Esophagus squamous epithelium (tissue), 5 donors: ENCODE results near the gene APOC1. TPM values are rescaled to one million over a fixed set of nuclear protein-coding genes. Genes with fewer than 3 reads are reported as not detected.

Source experiments
- DNase-seq: peaks from one replicate; lab custom pipeline; 2025; lab: John Stamatoyannopoulos, UW
- H3K27ac ChIP-seq, 4 donors: fragments of 200-600 bp; sonication (generic); one replicate each; pipeline ENCODE4 v1.5.1; 2016 to 2019; ENCODE audit warnings: mild to moderate bottlenecking in 1 of 4
- H3K27me3 ChIP-seq, 4 donors: fragments of 200-600 bp; sonication (generic); 1 replicate in 3 of 4; 2 replicates in 1 of 4; pipeline versions ENCODE4 v1.5.1 to v1.6.0; 2017 to 2021; ENCODE audit warnings: antibody characterized with exemption in 1 of 4
- H3K36me3 ChIP-seq, 3 donors: fragments of 200-600 bp; sonication (generic); one replicate each; pipeline ENCODE4 v1.5.1; 2016 to 2019
- H3K4me1 ChIP-seq, 3 donors: fragments of 200-600 bp; sonication (generic); one replicate each; pipeline ENCODE4 v1.5.1; 2017 to 2019
- H3K4me3 ChIP-seq, 4 donors: fragments of 200-600 bp; sonication (generic); 1 replicate in 3 of 4; 2 replicates in 1 of 4; pipeline ENCODE4 v1.5.1; 2016 to 2019; ENCODE audit warnings: mild to moderate bottlenecking in 2 of 4, moderate library complexity in 1 of 4
- H3K9me3 ChIP-seq, 3 donors: fragments of 200-600 bp; sonication (generic); one replicate each; pipeline ENCODE4 v1.5.1; 2016 to 2019
- POLR2A ChIP-seq, 4 donors: fragments of 450-650 bp; IDR thresholded peaks; one replicate each; pipeline ENCODE4 v1.6.1; 2017; ENCODE audit warnings: antibody characterized with exemption in 4 of 4, mild to moderate bottlenecking in 4 of 4, moderate library complexity in 3 of 4
- WGBS, 2 donors: methylation state at CpG; one replicate each; pipeline ENCODE4 v1.1.5; 2018; 5-methylcytosine and 5-hydroxymethylcytosine counted together
- intact Hi-C: fragments of 100-400 bp; cut with DNase I; formaldehyde crosslinking; loops from one replicate; pipeline ENCODE4 v1.15.0; 2022
- total RNA-seq, 4 donors: library from RNA; depleted of rRNA; stranded (reverse); fragments of >200 nt; gene quantifications; one replicate each; pipeline ENCODE4 v1.1.0, GENCODE V29; 2016
- TF ChIP-seq, protein P1 (sequence below), 6 experiments: fragments of 450-650 bp in 4 of 6; fragments of 200-600 bp in 2 of 6; sonication (generic) in 2 of 6; IDR thresholded peaks; one replicate each; pipeline ENCODE4 v1.5.1; 2016 to 2019; ENCODE audit warnings: antibody characterized with exemption in 6 of 6, mild to moderate bottlenecking in 4 of 6, moderate library complexity in 4 of 6
- donor health status: DM: yes; HTN: yes; CAD: no.

APOC1 gene
- total RNA-seq, 4 donors from 2014 or later, result 1.4 to 7.5 (median 4.1) TPM

DNA sequence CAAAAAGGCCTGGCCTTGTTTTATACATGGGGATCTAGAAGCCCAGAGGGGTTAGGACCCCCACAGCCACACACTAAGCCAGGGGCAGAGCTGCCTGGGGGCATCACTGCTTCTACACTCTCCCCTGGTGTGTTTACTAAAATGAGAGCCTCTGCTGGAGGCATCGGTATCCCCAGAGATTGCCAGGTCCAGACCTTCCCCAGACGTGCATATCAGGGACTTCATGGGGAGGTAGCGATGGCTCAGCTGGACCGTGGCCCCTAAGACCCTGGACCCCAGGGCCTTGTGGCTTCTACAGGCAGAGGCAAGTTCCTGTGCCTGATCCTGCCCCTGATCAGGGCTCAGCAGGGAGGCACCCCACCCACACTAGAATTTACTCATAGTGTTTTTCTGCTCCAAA is 54.3 kb downstream of the APOC1 start:
- no peak for TF ChIP-seq POLR2A (IDR thresholded peaks at IDR 0.05)
- TF ChIP-seq, protein P1, sequence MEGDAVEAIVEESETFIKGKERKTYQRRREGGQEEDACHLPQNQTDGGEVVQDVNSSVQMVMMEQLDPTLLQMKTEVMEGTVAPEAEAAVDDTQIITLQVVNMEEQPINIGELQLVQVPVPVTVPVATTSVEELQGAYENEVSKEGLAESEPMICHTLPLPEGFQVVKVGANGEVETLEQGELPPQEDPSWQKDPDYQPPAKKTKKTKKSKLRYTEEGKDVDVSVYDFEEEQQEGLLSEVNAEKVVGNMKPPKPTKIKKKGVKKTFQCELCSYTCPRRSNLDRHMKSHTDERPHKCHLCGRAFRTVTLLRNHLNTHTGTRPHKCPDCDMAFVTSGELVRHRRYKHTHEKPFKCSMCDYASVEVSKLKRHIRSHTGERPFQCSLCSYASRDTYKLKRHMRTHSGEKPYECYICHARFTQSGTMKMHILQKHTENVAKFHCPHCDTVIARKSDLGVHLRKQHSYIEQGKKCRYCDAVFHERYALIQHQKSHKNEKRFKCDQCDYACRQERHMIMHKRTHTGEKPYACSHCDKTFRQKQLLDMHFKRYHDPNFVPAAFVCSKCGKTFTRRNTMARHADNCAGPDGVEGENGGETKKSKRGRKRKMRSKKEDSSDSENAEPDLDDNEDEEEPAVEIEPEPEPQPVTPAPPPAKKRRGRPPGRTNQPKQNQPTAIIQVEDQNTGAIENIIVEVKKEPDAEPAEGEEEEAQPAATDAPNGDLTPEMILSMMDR (IDR thresholded peaks at IDR 0.05), result no peak
- H3K4me3 ChIP-seq, result no peak overlapping the region
- H3K27ac ChIP-seq, result no peak overlapping the region
- WGBS, 2 donors, result 75 to 92% methylated on average over 3 to 4 of the region's 4 CpGs
- DNase-seq, result no peak
- no peaks in the 10 kb centered on the region for H3K27me3 ChIP-seq
- H3K9me3 ChIP-seq, result no peaks in the 10 kb centered on the region
- H3K36me3 ChIP-seq, result peaks cover 8 to 88% (median 12%) of the 10 kb centered on the region in 3 donors
- H3K4me1 ChIP-seq, result no peaks in the 10 kb centered on the region
- intact Hi-C loops, result no loop called here

Other genes with a start within 250 kb of the APOC1 start
- 1 to 10 TPM; 2.3 to 7.6 (median 4.6) TPM for gene CEACAM19, start 243.1 kb upstream of the APOC1 start, total RNA-seq
- not detected for gene CEACAM16, start 215.5 kb upstream of the APOC1 start, total RNA-seq
- 10 to 100 TPM; 26.6 to 88.9 (median 51.4) TPM for gene BCL3, start 165.9 kb upstream of the APOC1 start, total RNA-seq
- gene CBLC, start 136.7 kb upstream of the APOC1 start, total RNA-seq, result 10 to 100 TPM; 26.9 to 75.7 (median 49.1) TPM
- 10 to 100 TPM in 3 of 4 donors, 1 to 10 TPM in 1; 7.2 to 24.8 (median 17.6) TPM for gene BCAM, start 105.5 kb upstream of the APOC1 start, total RNA-seq
- gene NECTIN2, start 68.3 kb upstream of the APOC1 start, total RNA-seq, result 100 to 1,000 TPM in 1 of 4 donors, 10 to 100 TPM in 3; 42.9 to 103 (median 60.9) TPM
- 100 to 1,000 TPM in 1 of 4 donors, 10 to 100 TPM in 3; 64.7 to 142 (median 79.0) TPM for gene TOMM40, start 23.4 kb upstream of the APOC1 start, total RNA-seq
- 100 to 1,000 TPM in 1 of 4 donors, 10 to 100 TPM in 1, 1 to 10 TPM in 2; 5.7 to 141 (median 20.7) TPM for gene APOE, start 8.8 kb upstream of the APOC1 start, total RNA-seq
- not detected for gene APOC4, start 27.6 kb downstream of the APOC1 start, total RNA-seq
- 1 to 10 TPM in 1 of 4 donors, not detected in 3; 1.6 TPM for gene APOC2, start 31.4 kb downstream of the APOC1 start, total RNA-seq
- 10 to 100 TPM; 44.2 to 76.9 (median 56.3) TPM for gene CLPTM1, start 40.8 kb downstream of the APOC1 start, total RNA-seq
- 10 to 100 TPM in 1 of 4 donors, 1 to 10 TPM in 3; 4.8 to 11.8 (median 7.6) TPM for gene RELB, start 86.9 kb downstream of the APOC1 start, total RNA-seq
- 100 to 1,000 TPM in 1 of 4 donors, 10 to 100 TPM in 3; 46.4 to 122 (median 64.0) TPM for gene CLASRP, start 124.4 kb downstream of the APOC1 start, total RNA-seq
- 10 to 100 TPM in 1 of 4 donors, 1 to 10 TPM in 3; 4.0 to 17.7 (median 4.5) TPM for gene ZNF296, start 161.9 kb downstream of the APOC1 start, total RNA-seq
- 10 to 100 TPM; 22.3 to 28.0 (median 25.4) TPM for gene GEMIN7, start 164.7 kb downstream of the APOC1 start, total RNA-seq
- gene PPP1R37, start 178.6 kb downstream of the APOC1 start, total RNA-seq, result 10 to 100 TPM; 25.1 to 35.5 (median 30.8) TPM
- gene NKPD1, start 246.4 kb downstream of the APOC1 start, total RNA-seq, result 1 to 10 TPM; 1.1 to 4.2 (median 2.9) TPM